Measurements from ENCODE around the gene GGT7.

Gene GGT7

DNA sequence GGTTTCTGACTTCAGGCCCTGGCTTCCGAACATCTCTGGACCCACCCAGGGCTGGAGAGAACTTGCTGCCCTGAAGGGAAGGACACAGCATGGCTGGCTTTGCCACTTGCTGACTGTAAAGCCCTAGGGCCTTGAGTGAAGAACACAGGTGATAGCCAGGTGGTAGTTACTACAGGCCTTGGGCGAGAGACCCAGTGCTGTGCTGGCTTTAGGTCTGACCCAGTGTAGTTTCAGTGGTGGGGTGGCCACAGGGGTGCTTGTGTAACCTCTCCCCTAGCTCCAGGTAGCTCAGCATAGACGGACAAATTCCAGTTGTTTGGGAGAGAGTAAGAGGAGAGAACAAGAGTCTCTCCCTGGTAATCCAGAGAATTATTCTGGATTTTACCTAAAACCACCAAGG lies 74.3 kb downstream of the GGT7 start:
- no peak for DNase-seq (ENCODE audit: insufficient read length, low spot score)
- FAIRE-seq: no peak

DNA sequence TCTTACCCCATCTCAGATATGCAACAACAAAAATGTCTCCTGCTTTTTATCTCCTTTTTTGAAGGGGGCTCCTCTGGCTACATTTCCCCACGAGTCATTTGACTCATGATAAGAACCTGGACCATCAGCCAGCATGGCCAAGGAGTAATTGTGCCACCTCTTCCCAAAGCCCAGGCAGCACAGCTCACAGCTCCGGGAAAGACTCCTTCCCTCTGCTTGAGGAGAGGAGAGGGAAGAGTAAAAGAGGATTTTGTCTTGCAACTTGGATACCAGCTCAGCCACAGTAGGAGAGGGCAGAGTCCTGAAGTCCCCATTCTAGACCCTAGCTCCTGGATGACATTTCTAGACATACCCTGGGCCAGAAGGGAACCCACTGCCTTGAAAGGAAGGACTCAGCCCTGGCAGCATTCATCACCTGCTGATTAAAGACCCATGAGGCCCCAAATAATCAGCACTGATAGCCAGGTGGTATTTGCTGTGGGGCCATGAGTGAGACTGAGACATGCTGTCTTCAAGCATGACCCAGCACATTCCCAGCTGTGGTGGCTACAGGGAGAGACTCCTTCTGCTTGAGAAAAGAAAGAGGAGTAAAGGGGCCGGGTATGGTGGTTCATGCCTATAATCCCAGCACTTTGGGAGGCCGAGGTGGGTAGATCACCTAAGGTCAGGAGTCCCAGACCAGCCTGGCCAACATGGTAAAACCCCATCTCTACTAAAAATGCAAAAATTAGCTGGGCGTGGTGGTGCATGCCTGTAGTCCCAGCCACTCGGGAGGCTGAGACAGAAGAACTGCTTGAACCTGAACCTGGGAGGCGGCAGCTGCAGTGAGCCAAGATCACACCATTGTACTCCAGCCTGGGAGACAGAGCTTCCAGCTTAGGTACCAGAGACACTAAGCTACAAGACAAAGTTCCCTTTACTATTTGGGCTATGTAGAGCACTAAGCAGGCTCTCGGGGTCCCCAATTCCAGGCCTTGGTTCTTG lies 75.4 kb downstream of the GGT7 start:
- DNase-seq (ENCODE audit: insufficient read length, low spot score) (no peak), FAIRE-seq (no peak)

Data from GM19239 (cell line).